Muscle layer of colon (tissue), 2 donors: ENCODE data around the gene ENTR1.
"Not testable (repeated sequence)": the region's sequence is repeated elsewhere in the genome, so short reads cannot be mapped to it uniquely, and the experiment has no call there.

Experiments used
- H3K27ac ChIP-seq: one replicate; pipeline ENCODE4 v1.7.0; 2013; ENCODE audit warnings: low read depth, mild to moderate bottlenecking, low read length, moderate library complexity
- H3K27me3 ChIP-seq, 2 donors: one replicate each; pipeline ENCODE4 v1.7.0; 2013; ENCODE audit warnings: low read length in 2 of 2, mild to moderate bottlenecking in 2 of 2; ENCODE audit not compliant: insufficient read depth in 2 of 2, control insufficient read depth in 1 of 2
- H3K36me3 ChIP-seq: one replicate; pipeline ENCODE4 v1.7.0; 2013; ENCODE audit warnings: mild to moderate bottlenecking, low read length; ENCODE audit not compliant: insufficient read depth
- H3K4me1 ChIP-seq: one replicate; pipeline ENCODE4 v1.7.0; 2013; ENCODE audit warnings: mild to moderate bottlenecking, low read length; ENCODE audit not compliant: insufficient read depth
- H3K4me3 ChIP-seq, 2 donors: one replicate each; pipeline ENCODE4 v1.7.0; 2013; ENCODE audit warnings: low read length in 2 of 2, low read depth in 1 of 2, mild to moderate bottlenecking in 1 of 2, moderate library complexity in 1 of 2
- H3K9ac ChIP-seq: one replicate; pipeline ENCODE4 v1.7.0; 2013; ENCODE audit warnings: low read length
- H3K9me3 ChIP-seq: one replicate; pipeline ENCODE4 v1.7.0; 2013; ENCODE audit warnings: mild to moderate bottlenecking, low read length
- donor health status: abdominal sarcoma.
- donor health status: Adenocarcinoma of cecum.

ENTR1 gene

DNA sequence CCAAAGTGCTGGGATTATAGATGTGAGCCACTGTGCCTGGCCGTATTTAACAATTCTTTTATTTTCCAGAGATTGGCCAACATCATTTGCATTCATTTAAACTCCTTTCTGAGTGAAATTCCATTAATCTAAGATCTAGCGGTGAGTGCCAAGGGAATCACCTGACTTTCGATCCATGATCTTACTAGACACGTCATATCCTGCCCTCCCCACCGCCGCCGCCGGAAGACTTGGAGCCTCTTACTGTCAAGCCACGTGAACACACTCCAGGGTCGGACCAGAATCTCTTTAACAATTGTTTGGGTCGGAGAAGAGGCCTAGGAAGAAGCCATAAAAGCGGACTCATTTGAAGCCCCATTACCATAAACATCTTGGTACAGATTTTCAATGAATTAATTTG, 16.4 kb upstream of the ENTR1 start:
- no peak overlapping the region for H3K4me3 ChIP-seq
- H3K36me3 ChIP-seq, result peaks cover 27% of the 10 kb centered on the region
- no peak overlapping the region for H3K9ac ChIP-seq
- no peaks in the 10 kb centered on the region for H3K4me1 ChIP-seq
- no peak overlapping the region for H3K27ac ChIP-seq
- no peaks in the 10 kb centered on the region for H3K9me3 ChIP-seq
- H3K27me3 ChIP-seq, result no peaks in the 10 kb centered on the region

DNA sequence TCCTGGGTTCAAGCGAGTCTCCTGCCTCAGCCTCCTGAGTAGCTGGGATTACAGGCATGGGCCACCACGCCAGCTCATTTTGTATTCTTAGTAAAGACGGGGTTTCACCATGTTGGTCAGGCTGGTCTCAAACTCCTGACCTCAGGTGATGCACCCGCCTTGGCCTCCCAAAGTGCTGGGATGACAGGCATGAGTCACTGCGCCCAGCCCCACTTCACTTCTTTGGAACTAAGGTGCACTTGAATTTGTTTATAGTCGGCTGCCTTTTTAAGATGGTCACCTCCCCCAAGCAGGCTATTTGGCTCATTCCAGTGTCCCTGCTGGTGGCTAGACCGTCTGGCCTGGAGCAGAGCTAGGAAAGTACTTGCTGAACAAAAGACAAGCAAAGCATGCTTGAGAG, 15.0 kb upstream of the ENTR1 start:
- H3K4me1 ChIP-seq, H3K9ac ChIP-seq, H3K4me3 ChIP-seq, H3K27me3 ChIP-seq, H3K27ac ChIP-seq, H3K9me3 ChIP-seq: not testable (repeated sequence)
- peaks cover 36% of the 10 kb centered on the region for H3K36me3 ChIP-seq

DNA sequence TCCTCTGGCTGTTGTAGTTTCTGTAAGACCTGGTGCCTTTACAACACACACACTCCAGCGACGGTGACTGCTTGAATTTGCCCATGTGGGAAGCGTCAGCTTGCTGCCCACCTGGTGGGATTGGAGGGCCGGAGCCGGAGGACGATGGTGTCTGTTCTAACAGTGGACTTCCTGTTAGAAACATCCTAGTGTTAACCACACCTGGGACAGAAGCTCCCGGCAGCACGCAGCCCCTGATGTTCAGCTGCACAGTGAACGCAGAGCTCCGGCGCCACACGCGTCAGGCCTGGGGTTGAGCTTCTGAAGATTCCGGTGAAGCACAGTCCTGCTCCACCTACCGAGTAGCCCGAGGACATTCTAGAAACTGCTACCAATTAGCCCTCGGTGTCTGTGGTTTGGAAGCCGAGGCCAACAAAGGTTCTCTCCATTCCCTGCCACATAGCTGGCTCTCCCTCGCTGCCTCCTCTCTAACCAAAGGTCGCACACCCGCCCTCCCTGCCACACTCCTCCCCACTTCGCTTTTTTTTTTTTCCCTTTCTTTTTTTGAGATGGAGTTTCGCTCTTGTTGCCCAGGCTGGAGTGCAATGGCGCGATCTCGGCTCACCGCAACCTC, 14.4 kb upstream of the ENTR1 start:
- H3K27me3 ChIP-seq, result no peaks in the 10 kb centered on the region
- H3K9ac ChIP-seq, result no peak overlapping the region
- H3K4me3 ChIP-seq, result no peak overlapping the region
- peaks cover 37% of the 10 kb centered on the region for H3K36me3 ChIP-seq
- H3K9me3 ChIP-seq, result no peaks in the 10 kb centered on the region
- H3K27ac ChIP-seq, result no peak overlapping the region
- no peaks in the 10 kb centered on the region for H3K4me1 ChIP-seq

DNA sequence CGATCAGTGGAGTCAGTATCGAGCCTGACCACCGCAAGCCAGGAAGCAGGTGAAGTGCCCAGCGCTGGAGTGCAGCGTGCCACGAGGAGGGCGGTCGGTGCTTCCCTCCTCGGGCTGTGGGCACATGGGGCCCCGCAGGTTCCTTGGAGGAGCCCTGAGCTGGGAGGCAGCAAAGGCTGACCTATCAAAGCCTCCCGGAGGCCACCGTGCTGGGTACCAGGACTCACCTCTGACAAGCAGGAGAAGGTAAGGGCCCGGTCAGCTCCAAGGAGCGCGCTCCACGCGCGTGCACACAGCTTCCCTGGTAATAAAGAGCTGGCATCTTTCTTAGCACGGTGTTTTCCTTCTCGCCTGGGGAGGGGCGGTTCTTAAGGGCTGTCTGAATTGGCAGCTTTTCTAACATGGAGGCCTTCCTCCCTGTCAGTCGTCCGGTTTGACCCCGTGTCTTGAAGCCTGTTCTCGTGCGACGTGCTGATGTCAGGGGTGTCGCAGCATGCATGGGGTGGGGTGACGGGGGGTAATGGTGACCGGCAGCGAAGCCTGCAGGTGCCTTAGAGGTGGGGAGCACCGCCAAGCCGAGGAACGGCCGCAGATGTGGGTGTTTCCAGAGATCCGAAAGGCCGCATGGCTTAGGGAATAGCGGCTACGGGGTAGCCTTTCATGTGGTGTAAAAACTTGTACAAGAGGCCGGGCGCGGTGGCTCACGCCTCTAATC, 13.2 kb upstream of the ENTR1 start:
- Histone ChIP-seq H3K27me3 (no peaks in the 10 kb centered on the region), H3K4me1 (no peaks in the 10 kb centered on the region), H3K4me3 (no peak overlapping the region), H3K27ac (no peak overlapping the region), H3K9ac (no peak overlapping the region), H3K36me3 (peaks cover 44% of the 10 kb centered on the region), H3K9me3 (no peaks in the 10 kb centered on the region)

DNA sequence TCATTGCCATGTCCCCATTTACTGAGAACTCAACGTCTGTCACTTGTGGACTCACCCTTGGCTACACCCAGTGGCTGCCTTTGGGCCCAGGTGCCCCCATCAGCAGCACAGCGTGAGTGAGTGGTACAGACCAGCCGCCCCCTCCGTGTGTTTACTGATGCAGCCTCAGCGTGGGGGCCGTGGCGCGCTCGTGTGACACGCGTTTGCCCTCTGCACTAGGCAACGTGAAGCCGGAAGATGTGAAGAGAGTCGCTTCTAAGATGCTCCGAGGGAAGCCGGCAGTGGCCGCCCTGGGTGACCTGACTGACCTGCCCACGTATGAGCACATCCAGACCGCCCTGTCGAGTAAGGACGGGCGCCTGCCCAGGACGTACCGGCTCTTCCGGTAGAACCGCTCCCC, 12.5 kb upstream of the ENTR1 start:
- Histone ChIP-seq H3K27me3 (no peaks in the 10 kb centered on the region), H3K4me1 (no peaks in the 10 kb centered on the region), H3K9ac (no peak overlapping the region), H3K36me3 (peaks cover 51% of the 10 kb centered on the region), H3K9me3 (no peaks in the 10 kb centered on the region), H3K27ac (no peak overlapping the region), H3K4me3 (no peak overlapping the region)

DNA sequence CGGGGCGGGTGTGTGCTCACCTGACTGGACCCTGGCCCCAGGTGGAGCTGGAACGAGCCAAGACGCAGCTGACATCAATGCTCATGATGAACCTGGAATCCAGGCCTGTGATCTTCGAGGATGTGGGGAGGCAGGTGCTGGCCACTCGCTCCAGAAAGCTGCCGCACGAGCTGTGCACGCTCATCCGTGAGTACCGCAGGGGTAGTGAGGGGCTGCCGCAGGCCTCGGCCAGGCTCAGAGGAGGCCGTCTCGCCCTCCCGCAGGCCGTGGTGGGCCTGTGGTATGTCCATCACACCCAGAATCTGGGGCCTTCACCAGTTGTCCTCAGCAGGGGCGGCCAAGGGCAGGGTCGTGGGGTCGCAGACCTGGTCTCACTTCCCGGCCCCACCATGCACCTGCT, 11.4 kb upstream of the ENTR1 start:
- peaks cover 60% of the 10 kb centered on the region for H3K36me3 ChIP-seq

DNA sequence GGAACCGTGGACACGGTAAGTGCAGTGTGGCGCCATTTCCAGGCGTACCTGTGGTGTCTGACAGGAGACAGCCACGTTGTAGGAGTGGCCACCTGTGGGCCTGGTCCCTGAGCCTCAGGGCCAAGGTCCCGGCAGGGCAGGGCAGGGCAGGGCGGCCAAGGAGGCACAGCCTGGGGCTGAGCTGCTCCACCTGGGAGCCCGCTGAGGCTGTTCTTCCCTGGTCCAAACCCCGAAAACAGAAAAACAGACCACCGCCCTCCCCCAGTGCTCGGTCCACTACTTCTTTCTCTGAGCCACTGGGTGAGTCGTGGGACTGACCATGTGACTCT, 8.6 kb upstream of the ENTR1 start:
- no peak overlapping the region for H3K4me3 ChIP-seq
- H3K27ac ChIP-seq, result no peak overlapping the region
- H3K4me1 ChIP-seq, result no peaks in the 10 kb centered on the region
- no peaks in the 10 kb centered on the region for H3K27me3 ChIP-seq
- no peak overlapping the region for H3K9ac ChIP-seq
- H3K36me3 ChIP-seq, result peaks cover 83% of the 10 kb centered on the region
- H3K9me3 ChIP-seq, result no peaks in the 10 kb centered on the region

More for the DNA sequence above, 11.4 kb upstream of the ENTR1 start:
- no peak overlapping the region for H3K27ac ChIP-seq
- H3K4me1 ChIP-seq, result no peaks in the 10 kb centered on the region
- no peak overlapping the region for H3K4me3 ChIP-seq
- H3K9ac ChIP-seq, result no peak overlapping the region
- no peaks in the 10 kb centered on the region for H3K9me3 ChIP-seq
- H3K27me3 ChIP-seq, result no peaks in the 10 kb centered on the region

DNA sequence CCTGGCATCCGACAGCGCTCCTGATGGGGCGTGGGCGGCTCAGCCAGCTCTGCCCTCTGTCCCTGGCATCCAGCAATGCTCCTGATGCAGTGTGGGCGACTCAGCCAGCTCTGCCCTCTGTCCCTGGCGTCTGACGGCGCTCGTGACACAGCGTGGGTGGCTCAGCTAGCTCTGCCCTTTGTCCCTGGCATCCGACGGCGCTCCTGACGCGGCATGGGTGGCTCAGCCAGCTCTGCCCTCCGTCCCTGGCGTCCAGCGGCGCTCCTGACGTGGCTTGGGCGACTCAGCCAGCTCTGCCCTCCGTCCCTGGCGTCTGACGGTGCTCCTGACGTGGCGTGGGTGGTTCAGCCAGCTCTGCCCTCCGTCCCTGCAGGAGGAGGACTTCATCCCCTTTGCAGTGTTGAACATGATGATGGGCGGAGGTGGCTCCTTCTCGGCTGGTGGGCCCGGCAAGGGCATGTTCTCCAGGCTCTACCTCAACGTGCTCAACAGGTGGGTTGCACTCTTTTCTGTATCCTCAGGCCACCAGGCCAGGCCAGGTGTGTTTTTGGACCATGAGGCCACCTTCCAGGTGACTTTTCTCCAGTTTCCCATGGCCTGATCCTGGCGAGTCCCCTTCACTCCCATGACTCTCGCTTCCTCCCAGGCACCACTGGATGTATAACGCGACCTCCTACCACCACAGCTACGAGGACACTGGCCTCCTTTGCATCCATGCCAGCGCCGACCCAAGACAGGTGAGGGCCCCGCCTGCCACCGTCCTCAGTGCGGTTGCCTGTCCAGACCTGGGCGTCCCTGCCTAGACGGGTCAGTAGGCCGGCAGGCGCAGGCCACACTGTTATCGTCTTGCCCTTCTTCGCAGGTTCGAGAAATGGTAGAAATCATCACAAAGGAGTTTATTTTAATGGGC, 8.0 kb upstream of the ENTR1 start:
- peaks cover 85% of the 10 kb centered on the region for H3K36me3 ChIP-seq
- no peaks in the 10 kb centered on the region for H3K4me1 ChIP-seq
- H3K27me3 ChIP-seq, result no peaks in the 10 kb centered on the region
- H3K4me3 ChIP-seq, result no peak overlapping the region
- no peaks in the 10 kb centered on the region for H3K9me3 ChIP-seq
- H3K27ac ChIP-seq, result no peak overlapping the region
- H3K9ac ChIP-seq, result no peak overlapping the region

DNA sequence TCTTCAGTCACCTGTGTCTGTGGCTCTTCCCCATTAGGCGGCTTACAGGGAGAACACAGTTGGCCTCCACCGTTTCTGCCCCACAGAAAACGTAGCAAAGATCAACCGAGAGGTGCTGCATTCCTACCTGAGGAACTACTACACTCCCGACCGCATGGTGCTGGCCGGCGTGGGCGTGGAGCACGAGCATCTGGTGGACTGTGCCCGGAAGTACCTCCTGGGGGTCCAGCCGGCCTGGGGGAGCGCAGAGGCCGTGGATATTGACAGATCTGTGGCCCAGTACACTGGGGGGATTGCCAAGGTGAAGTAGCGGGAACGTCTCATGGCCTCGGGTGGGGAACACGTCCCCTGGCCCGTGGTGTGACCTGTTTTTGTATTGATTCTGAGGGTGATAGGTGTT, 6.5 kb upstream of the ENTR1 start:
- Histone ChIP-seq H3K27ac (no peak overlapping the region), H3K4me1 (peaks cover 2% of the 10 kb centered on the region), H3K36me3 (peaks cover 83% of the 10 kb centered on the region), H3K9ac (no peak overlapping the region), H3K9me3 (no peaks in the 10 kb centered on the region), H3K27me3 (no peaks in the 10 kb centered on the region), H3K4me3 (no peak overlapping the region)

DNA sequence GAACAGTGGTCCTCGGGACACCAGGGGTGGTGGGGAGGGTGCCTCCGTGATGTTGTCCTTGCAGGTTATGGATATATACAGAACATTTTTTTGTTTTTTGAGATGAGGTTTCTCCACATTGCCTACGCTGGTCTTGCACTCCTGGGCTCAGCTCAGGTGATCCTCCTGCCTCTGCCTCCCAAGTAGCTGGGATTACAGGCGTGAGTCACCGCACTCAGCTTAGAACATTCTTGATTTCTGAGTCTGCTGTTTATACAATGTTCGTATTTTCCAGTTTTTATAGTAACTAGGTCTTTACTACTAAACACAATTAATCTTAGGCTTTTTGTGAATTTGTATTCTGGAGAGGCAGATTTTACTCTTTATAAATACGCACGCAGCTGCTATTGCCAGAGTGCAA, 6.0 kb upstream of the ENTR1 start:
- peaks cover 7% of the 10 kb centered on the region for H3K4me1 ChIP-seq
- no peaks in the 10 kb centered on the region for H3K27me3 ChIP-seq
- H3K9ac ChIP-seq, result no peak overlapping the region
- H3K9me3 ChIP-seq, result no peaks in the 10 kb centered on the region
- H3K27ac ChIP-seq, result no peak overlapping the region
- H3K4me3 ChIP-seq, result no peak overlapping the region
- H3K36me3 ChIP-seq, result peaks cover 82% of the 10 kb centered on the region

DNA sequence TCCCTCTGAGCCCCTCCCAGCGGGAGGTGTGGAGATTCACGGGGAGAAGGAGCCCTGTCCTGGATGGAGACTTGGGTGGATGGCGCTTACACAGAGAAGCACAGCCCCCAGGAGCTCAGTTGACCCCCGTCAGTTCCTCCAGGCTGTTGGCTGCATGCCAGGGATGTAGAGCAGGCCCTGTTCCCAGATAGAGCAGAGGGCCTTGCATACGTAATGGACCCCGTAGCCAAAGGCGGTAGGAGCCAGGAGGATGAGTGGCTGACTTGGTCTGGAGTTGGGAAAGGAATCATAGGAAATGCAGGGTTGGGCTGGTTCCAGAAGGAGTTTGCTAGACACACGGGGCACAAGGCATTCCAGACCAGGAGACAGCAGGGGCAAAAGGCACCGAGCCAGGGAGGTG, 2.5 kb upstream of the ENTR1 start:
- Histone ChIP-seq H3K4me1 (peaks cover 20% of the 10 kb centered on the region), H3K4me3 (no peak overlapping the region), H3K27ac (no peak overlapping the region), H3K27me3 (no peaks in the 10 kb centered on the region), H3K36me3 (peaks cover 53% of the 10 kb centered on the region), H3K9ac (no peak overlapping the region), H3K9me3 (no peaks in the 10 kb centered on the region)
